SK-N-MC (cell line): ENCODE data around the gene WRAP73.
"Not testable (repeated sequence)": the region's sequence is repeated elsewhere in the genome, so short reads cannot be mapped to it uniquely, and the experiment has no call there.

Experiments used
- DNase-seq: peaks from one replicate; pipeline ENCODE4 v3.0.0-alpha.2; 2011; ENCODE audit warnings: low read depth, low spot score
- H3K27ac ChIP-seq: fragments of 200-600 bp; sonication (generic); 2 replicates; pipeline ENCODE4 v1.5.1; 2016; ENCODE audit warnings: mixed run types
- H3K36me3 ChIP-seq: fragments of 200-600 bp; sonication (generic); 2 replicates; pipeline ENCODE4 v1.6.1; 2017; ENCODE audit warnings: antibody characterized with exemption, low read length, mixed read lengths; ENCODE audit not compliant: insufficient read depth
- H3K4me3 ChIP-seq: fragments of 200-600 bp; sonication (generic); 2 replicates; pipeline ENCODE4 v1.5.1; 2016
- H3K9ac ChIP-seq: fragments of 200-600 bp; sonication (generic); 2 replicates; pipeline ENCODE4 v1.8.0; 2017; ENCODE audit warnings: mixed run types, mixed read lengths; ENCODE audit not compliant: insufficient read length
- H3K9me3 ChIP-seq: fragments of 200-600 bp; sonication (generic); 2 replicates; pipeline ENCODE4 v1.6.1; 2017; ENCODE audit warnings: low read depth, mild to moderate bottlenecking, antibody characterized with exemption, low read length, moderate library complexity, mixed read lengths
- EZH2 ChIP-seq: fragments of 200-600 bp; sonication (generic); IDR thresholded peaks from one replicate; pipeline ENCODE4 v1.6.1; 2017; ENCODE audit warnings: antibody characterized with exemption
- FOXP2 ChIP-seq: optimal IDR thresholded peaks from 2 replicates; pipeline ENCODE3; 2011; ENCODE audit warnings: mild to moderate bottlenecking, moderate library complexity; ENCODE audit not compliant: insufficient read depth; ENCODE audit errors: extremely low read length, control extremely low read depth
- POLR2AphosphoS5 ChIP-seq: IDR thresholded peaks from 2 replicates; pipeline ENCODE4 v1.6.1; 2012; ENCODE audit warnings: mild to moderate bottlenecking, low read depth, low read length, borderline replicate concordance

WRAP73 gene

GRCh38 chr1:3627515-3628253 lies 22.2 kb downstream of the WRAP73 start:
- H3K4me3 ChIP-seq, result no peak overlapping the region
- H3K27ac ChIP-seq, result no peak overlapping the region
- H3K36me3 ChIP-seq, result no peaks in the 10 kb centered on the region; the same call in 1 of the 2 replicates
- H3K9me3 ChIP-seq, result no peaks in the 10 kb centered on the region
- no peak for TF ChIP-seq EZH2
- no peak for TF ChIP-seq POLR2AphosphoS5
- no peak for TF ChIP-seq FOXP2
- DNase-seq, result no peak
- H3K9ac ChIP-seq, result no peak overlapping the region

GRCh38 chr1:3626025-3626424 lies 23.9 kb downstream of the WRAP73 start:
- H3K9me3 ChIP-seq, result no peaks in the 10 kb centered on the region
- DNase-seq, result no peak
- TF ChIP-seq EZH2 (no peak), POLR2AphosphoS5 (no peak)
- H3K9ac ChIP-seq, result peak overlapping the region; percentile 68
- H3K4me3 ChIP-seq, result peak overlapping the region; percentile 94
- no peaks in the 10 kb centered on the region; the same call in 1 of the 2 replicates for H3K36me3 ChIP-seq
- no peak overlapping the region for H3K27ac ChIP-seq

- Histone ChIP-seq H3K27ac (no peak overlapping the region), H3K9ac (peak overlapping the region; percentile 68), H3K36me3 (no peaks in the 10 kb centered on the region; the same call in 1 of the 2 replicates), H3K9me3 (no peaks in the 10 kb centered on the region), H3K4me3 (peak overlapping the region; percentile 94)
- TF ChIP-seq FOXP2 (no peak), EZH2 (no peak), POLR2AphosphoS5 (no peak)
- DNase-seq, result no peak
These were observed 24.6 kb downstream of the WRAP73 start for GRCh38 chr1:3625151-3625907.

DNA sequence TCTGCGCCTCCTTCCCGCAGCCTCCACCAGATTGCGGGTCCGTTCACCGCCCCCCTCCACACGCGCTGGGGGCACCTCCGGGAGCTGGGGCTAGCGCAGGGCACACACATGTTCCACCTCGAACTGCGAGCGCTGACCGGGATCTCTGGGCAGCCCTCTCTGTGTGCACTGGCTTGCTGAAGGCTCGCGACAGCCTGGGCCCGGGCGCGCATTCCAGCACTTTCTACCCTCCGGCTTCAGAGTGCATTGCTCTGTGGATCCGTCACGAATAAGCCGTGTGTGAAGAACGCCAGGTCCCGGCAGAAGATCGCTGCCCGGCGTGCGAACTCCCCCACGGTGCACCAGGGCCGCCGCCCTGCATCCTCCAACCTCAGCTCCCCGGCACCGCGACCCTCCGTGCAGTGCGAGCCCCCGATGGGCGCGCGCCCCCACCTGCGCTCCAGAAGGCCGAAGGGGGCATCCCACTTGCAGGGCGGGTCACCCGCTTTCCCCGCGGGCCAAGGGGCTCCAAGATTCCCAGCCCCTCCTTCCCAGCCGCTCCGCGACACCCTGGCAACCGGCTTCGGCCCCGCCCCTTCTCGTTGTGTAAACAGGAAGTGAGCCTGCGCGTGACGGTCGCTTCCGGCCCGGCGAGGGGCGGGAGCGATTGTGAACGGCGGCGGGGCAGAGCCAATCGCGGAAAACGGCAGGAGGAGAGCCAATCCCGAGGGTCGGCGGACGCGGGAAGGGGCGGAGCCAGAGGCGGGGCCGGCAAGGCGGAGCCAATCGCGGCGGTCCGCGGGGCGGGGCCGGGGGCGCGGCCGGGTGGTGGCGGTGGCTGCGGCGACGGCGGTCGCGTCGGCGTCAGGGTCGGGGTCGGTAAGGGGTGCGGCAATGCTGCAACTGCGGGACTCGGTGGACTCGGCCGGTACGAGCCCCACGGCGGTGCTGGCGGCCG lies 25.4 kb downstream of the WRAP73 start, which contains the start of gene TPRG1L:
Gene TPRG1L, plus strand, starts transcription at position 816 of the 937 bp plus-strand sequence. Its CDS starts 58 bp downstream, at position 874.
- Histone ChIP-seq H3K36me3 (no peaks in the 10 kb centered on the region; the same call in 1 of the 2 replicates), H3K9ac (peak within 1 kb of the TSS; percentile 68), H3K27ac (no peak within 1 kb of the TSS), H3K9me3 (no peaks in the 10 kb centered on the region), H3K4me3 (peak within 1 kb of the TSS; percentile 94)
- DNase-seq, result peak; percentile 48
- TF ChIP-seq POLR2AphosphoS5, result 0 out of 2 replicates have a peak, but pooled peaks have one; percentile 32
- TF ChIP-seq EZH2, result no peak
- peak; percentile 100 for TF ChIP-seq FOXP2

GRCh38 chr1:3623441-3624199 lies 26.3 kb downstream of the WRAP73 start:
- DNase-seq, result no peak
- TF ChIP-seq EZH2 (no peak), POLR2AphosphoS5 (no peak), FOXP2 (no peak)
- Histone ChIP-seq H3K27ac (no peak overlapping the region), H3K36me3 (no peaks in the 10 kb centered on the region; the same call in 1 of the 2 replicates), H3K9me3 (no peaks in the 10 kb centered on the region), H3K9ac (peak overlapping the region; percentile 54), H3K4me3 (peak overlapping the region; percentile 94)

- DNase-seq, H3K27ac ChIP-seq, H3K9me3 ChIP-seq, H3K4me3 ChIP-seq, H3K9ac ChIP-seq, H3K36me3 ChIP-seq: not testable (repeated sequence)
These were observed 27.8 kb downstream of the WRAP73 start for GRCh38 chr1:3622102-3622501.

GRCh38 chr1:3621151-3621671 lies 28.7 kb downstream of the WRAP73 start:
- not testable (repeated sequence) for H3K4me3 ChIP-seq, DNase-seq, H3K9ac ChIP-seq, H3K27ac ChIP-seq, H3K9me3 ChIP-seq, H3K36me3 ChIP-seq

DNA sequence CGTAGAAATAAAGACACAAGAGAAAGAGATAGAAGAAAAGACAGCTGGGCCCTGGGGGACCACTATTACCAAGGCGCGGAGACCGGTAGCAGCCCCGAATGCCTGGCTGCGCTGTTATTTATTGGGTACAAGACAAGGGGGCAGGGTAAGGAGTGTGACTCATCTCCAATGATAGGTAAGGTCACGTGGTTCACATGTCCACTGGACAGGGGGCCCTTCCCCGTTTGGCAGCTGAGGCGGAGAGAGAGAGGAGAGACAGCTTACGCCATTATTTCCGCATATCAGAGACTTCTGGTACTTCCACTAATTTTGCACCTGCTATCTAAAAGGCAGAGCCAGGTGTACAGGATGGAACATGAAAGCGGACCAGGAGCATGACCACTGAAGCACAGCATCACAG lies 29.2 kb downstream of the WRAP73 start:
- H3K9ac ChIP-seq, result no peak overlapping the region
- H3K4me3 ChIP-seq, result no peak overlapping the region
- TF ChIP-seq FOXP2 (no peak), EZH2 (no peak), POLR2AphosphoS5 (no peak)
- no peaks in the 10 kb centered on the region for H3K9me3 ChIP-seq
- no peak overlapping the region for H3K27ac ChIP-seq
- no peak for DNase-seq
- H3K36me3 ChIP-seq, result no peaks in the 10 kb centered on the region
